GM18511 (cell line): ENCODE data around the gene TRABD2B.

ENCODE experiments used
- ATAC-seq: cut with Tn5 transposase; IDR thresholded peaks from one replicate; pipeline ENCODE4 v1.9.1; 2021; ENCODE audit warnings: mild to moderate bottlenecking, moderate library complexity; ENCODE audit not compliant: unreplicated experiment

The TRABD2B gene

GRCh38 chr1:47914218-47914938 is 82.8 kb downstream of the TRABD2B start:
- ATAC-seq: no peak

DNA sequence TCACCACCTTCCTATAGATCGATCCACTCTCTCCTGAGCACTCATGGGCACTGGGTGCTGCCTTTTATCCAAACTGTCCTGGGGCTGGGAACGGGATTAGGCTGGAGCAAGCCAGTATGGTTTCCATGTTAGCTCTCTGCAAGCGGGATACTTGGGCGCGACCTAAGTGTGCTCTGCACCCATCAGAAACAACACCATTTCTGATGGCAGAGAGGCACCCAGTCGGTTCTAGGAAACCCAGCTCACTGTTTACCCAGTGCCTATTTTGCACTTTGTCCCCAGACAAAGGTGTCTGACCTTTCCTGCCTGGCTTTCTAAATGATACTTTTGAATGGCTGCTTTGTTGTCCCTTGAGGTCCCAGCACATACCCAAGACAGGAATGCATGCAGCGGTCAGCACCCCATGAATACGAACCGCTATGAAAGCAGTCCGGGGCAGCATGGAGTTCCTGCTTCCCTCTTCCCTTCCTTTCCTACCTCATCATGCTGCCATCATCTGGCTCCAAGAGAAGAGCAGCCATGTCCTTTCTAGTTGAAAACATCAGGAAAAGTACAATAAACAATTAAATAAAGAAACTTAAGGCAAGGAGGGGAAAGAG is 83.9 kb downstream of the TRABD2B start:
- ATAC-seq: no peak

DNA sequence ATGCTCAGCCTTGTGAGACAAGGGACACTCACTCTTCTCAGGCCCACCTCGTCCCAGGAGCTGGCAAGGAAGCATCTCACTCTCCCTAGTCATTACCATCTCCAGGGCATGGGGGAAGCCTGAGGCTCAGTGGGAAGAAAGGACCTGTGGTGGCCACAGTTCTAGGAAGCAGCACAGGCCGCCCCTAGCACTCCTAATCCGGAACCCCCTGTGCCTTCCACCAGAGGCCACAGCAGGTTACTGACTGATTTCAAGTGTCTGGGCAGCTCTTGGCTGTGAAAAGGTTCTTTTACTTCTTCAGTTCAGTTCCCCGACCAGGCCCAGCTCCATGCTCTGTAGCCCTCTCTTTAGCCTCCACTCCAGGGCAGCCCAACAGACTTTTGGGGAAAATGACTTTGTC is 84.4 kb downstream of the TRABD2B start:
- no peak for ATAC-seq

DNA sequence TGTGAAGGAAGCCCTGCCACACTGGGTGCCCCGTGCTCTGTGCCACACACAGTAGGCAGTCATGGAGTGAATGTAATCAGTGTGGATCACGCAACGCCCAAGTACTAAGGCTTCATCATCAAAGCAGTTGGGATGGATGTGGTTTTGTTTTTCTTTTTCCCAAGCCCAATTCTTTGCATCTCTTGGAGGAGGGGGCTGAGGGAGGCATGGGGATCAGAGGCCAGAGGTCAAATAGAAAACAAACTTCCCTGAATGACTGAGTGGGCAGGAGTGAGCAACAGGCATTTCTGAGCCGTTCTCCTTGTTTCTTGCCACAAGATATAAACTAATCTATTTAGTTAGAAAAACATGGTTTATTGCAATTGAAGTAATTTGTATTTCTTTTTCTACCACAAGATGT is 85.3 kb downstream of the TRABD2B start:
- ATAC-seq: no peak

DNA sequence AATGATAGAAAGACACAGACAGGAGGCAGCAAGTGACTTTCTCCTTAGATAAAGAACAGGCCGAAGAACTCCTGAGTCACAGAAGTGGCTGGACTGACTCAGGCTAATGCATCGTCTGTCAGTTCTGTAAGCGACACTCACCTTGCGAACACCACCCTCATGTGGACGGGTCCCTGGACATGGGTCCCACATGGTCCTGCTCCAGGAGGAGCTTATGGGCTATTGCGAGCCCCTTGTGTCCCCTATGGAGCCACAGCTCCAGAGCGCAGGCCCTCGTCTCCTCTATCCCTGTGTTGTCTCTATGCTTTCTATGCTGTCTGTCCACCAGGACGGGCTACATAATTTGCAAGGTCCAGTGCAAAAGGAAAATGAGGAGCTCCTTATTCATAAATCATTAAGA is 85.8 kb downstream of the TRABD2B start:
- ATAC-seq: no peak

- no peak for ATAC-seq
These were observed 88.9 kb downstream of the TRABD2B start for GRCh38 chr1:47908258-47908657.

DNA sequence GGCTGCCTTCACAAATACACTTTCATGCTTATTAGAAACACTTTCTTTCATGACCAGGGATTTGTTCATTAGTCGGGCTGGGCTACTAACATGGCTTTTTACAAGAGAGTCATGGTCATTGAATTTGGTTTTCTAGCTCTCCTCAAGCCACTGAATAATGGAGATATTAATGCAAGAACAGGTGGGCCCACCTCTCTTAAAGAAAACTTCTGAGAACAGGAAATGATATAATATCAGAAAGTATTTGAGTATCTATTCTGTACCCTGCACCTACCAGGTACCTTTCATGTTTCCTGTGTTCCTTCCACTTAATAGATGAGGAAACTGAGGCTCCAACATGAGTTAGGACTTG is 90.0 kb downstream of the TRABD2B start:
- ATAC-seq: no peak

DNA sequence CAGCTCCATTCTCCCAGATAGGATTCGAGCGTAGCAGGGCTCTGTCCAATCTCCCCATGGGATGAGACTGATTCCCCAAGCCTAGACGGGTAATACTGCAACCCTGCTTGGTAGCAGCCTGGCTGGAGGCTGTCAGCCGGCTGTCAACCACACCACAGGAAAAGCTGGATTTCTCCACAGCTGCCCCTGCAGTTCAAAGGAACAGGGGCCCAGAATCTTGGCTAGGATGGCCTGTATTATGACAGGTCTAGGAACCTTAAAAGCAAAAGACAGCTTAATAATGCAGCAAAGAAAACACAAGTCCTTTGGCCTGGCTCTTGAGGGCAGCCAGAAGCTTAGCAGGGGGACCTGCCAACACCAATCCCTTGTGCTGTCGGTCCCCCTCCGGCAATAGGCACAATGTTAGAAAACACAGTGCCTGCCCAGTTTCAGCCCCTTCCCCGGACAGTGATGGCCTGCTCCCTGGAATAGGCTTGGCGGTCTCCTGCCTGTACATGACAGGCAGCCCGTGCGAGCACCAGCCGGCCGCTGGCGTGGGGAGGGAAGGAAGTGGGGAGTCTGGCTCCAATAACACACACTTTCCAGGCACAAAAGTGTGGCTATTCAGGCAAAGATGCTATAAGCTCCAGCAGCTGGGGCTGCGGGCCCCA is 90.5 kb downstream of the TRABD2B start:
- no peak for ATAC-seq

DNA sequence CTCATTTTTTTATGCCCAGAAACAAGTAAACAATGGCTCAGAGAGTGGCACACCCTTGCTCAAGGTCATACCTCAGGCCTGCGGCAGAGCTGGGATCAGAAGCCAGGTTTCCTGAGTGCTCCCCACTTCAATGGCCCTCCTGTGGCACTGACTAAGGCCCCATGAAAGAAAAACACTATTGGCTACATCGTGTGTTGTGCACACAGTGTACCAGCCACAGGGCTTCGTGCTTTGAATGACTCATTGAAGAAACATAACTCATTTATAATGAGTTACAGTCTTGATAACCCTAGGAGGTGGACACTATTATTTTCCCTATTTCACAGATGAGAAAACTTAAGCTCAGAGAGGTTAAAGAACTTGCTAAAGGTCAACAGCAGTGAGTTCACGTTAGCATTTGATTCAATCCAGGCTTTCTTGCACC is 91.2 kb downstream of the TRABD2B start:
- ATAC-seq: no peak

DNA sequence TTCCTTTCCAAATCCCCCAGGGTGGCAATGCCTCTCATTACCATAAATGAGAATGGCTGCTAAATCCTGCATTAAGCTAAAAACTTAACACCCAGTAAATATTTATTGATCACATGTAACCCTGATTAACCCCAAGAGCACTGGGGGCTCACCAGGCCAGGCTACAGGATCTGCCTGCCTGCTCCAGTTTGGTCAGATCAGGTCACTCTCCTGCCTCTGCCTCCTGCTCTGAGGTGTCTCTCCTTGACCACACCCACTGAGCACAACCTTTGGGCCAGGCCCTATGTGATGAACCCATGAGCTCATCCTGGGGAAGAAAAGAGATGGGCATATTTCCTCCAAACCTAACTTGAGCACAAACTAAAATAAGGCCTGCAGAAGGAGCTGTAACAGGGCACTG is 93.5 kb downstream of the TRABD2B start:
- no peak for ATAC-seq

GRCh38 chr1:47901001-47901575 is 96.1 kb downstream of the TRABD2B start:
- ATAC-seq: no peak

DNA sequence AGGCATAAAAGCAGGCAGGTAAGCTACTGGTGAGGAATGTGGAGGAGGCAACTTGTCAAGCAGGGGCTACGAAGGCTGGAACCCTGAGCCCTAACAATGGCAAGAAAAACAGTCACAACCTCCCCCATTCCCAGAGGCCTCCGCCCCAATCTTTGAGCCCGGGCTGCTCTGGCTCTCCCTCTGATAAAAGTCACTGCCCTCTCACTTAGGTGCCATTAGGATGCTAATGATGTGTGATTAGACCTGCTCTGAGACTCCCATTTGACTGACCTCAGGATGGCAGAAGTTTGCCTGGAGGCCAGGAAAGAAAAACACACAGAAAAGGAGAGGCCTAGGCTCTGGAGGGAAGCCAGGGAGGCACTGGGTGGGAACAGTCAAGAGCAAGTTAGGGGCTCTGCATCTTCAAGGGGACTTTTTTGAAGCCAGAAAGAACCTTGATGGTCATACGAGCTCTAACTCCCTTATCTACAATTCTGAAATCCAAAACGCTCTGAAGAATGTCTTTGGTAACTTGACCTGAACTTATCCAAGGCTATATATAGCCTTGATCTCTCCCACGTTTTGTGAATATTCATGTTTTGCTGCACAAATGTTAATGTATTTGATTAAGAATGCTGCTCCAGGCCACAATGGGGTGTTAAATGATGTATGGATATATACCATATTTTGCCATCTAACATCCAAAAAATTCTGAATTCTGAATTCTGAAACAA is 98.9 kb downstream of the TRABD2B start:
- no peak for ATAC-seq

GRCh38 chr1:47895279-47896125 is 101.7 kb downstream of the TRABD2B start:
- no peak for ATAC-seq

DNA sequence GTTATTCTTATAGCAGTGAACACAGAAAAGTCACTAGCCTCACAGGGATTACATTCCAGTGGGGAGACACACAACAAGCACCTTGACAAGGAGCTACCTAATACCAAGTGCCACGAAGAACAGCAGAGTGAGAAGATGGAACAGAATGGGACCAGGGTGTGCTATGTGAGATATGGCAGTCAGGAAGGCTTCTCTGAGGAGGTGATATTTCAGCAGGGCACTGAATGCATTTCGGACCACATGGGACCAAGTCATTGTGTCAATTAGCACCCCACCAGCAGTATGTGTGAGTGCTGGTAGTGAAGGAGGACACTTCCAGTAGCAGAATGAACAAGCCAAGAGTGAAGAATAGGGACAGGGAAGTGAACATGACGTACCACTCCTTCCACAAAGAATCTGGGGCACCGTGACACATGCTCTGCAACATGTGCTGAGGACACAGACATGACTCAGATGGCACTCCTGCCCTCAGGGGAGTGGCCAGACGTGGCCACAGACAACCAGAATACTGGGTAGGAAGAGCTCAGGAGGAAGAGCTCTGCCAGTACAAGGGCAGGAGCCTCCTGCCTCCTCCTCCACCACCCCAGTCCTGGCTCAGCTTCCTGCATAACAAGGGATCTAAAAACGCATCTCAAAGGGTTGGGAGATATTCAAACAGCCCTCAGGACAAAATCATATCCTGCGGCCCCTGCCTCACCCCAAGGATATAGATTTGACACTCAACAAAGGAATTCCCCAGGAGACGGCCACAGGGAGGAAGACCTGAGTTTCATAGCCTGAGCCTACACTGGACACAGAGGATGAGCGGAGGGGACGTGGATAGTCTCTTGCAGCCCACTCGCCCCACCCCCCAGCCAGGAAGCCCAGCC is 102.5 kb downstream of the TRABD2B start:
- ATAC-seq: no peak

GRCh38 chr1:47893412-47893811 is 103.8 kb downstream of the TRABD2B start:
- ATAC-seq: no peak

GRCh38 chr1:47890779-47891178 is 106.4 kb downstream of the TRABD2B start:
- ATAC-seq: no peak

GRCh38 chr1:47888294-47888629 is 108.9 kb downstream of the TRABD2B start:
- no peak for ATAC-seq

DNA sequence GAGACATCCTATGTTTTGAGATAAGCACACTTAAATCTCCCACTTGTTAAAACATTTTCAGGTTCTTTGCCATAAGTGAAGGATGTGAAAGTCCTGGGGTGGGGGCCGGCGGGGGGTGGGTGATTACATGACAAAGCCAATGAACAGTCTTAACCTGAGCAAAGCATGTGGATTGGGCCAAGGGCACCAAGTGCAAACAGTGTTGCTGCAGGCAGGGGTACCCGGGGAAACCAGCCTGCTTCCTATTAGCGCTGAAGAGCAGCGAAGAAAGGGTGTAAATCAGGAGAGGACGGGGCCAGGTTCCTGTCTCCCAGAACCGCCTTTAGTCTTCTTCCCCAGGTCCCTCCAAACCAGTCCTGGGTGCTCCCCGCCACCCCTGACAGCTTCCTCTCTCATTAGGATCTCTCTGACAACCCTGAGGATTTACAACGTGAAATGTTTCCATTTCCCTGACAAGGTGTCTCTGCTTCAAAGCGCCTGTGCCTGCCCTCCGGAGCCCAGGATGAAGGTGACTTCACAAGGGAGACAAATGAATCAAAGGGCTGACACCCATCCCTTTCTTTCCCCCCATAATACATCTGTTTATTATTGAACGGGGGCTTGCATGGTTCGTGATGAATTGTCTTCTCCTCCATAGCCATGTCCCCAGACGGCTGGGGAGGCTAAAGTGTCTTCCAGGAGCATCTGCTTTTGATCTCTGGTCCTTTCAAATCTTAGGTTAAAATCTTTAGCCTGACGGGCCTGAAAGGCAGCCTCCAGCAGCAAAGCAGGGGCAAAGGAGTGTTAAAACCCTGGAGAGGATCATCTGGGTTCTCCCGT is 109.5 kb downstream of the TRABD2B start:
- ATAC-seq: no peak

DNA sequence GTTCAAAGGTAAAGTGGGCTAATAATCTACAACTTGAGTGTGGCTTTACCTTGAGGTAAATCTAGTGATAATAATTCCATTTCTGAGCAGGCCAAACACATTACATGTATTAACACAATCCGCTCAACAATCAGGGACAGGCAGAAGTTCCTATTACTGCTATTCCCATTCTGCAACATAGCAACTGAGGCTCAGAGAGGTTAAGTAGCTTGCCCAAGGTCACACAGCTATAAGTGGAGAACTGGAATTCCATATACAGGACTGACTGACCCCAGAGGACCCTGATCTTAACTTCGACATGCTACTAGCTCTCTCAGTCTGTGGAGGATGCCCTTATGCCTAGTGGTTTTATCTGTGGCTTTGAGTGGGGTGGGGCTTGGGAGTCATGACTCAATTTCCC is 110.1 kb downstream of the TRABD2B start:
- no peak for ATAC-seq
